Fibroblast of pulmonary artery (primary cell): Measurements from ENCODE around the gene TSEN54.

Source experiments
- DNase-seq: peaks from one replicate; pipeline ENCODE4 v3.0.0-alpha.2; 2010; ENCODE audit warnings: low read depth
- H3K4me3 ChIP-seq: replicated peaks from 2 replicates; pipeline ENCODE4 v1.5.1; 2011; ENCODE audit warnings: low read depth, mild to moderate bottlenecking, control low read depth, low read length, moderate library complexity
- TF ChIP-seq, protein P1 (sequence below): IDR thresholded peaks from 2 replicates; pipeline ENCODE4 v1.5.1; 2011; ENCODE audit warnings: mild to moderate bottlenecking, control low read depth, low read length, inconsistent platforms; ENCODE audit errors: missing control alignments

TSEN54 gene

DNA sequence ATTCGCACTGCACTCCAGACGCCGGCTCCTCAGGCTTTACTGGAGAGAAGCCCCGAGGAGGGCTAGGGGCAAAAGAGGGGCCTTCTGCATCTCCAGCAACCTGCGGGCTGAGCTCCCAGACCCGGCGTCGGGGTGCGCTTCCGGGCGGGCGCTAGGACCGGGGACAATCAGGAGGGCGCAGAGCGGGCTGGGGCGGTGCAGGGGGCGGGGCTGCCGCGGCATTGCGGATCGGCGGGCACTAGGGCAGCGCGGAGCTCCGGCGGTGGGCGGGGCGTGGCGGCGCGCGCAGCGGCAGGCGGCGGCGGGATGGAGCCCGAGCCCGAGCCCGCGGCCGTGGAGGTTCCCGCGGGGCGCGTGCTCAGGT, at the start of gene TSEN54:
TSEN54 (plus strand) TSS at position 274 of the 364 bp plus-strand sequence; CDS start at position 307, 33 bp downstream.
- TF ChIP-seq, protein P1, sequence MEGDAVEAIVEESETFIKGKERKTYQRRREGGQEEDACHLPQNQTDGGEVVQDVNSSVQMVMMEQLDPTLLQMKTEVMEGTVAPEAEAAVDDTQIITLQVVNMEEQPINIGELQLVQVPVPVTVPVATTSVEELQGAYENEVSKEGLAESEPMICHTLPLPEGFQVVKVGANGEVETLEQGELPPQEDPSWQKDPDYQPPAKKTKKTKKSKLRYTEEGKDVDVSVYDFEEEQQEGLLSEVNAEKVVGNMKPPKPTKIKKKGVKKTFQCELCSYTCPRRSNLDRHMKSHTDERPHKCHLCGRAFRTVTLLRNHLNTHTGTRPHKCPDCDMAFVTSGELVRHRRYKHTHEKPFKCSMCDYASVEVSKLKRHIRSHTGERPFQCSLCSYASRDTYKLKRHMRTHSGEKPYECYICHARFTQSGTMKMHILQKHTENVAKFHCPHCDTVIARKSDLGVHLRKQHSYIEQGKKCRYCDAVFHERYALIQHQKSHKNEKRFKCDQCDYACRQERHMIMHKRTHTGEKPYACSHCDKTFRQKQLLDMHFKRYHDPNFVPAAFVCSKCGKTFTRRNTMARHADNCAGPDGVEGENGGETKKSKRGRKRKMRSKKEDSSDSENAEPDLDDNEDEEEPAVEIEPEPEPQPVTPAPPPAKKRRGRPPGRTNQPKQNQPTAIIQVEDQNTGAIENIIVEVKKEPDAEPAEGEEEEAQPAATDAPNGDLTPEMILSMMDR, result no peak
- peak; percentile 89 for DNase-seq
- peak within 1 kb of the TSS; percentile 72 for H3K4me3 ChIP-seq

DNA sequence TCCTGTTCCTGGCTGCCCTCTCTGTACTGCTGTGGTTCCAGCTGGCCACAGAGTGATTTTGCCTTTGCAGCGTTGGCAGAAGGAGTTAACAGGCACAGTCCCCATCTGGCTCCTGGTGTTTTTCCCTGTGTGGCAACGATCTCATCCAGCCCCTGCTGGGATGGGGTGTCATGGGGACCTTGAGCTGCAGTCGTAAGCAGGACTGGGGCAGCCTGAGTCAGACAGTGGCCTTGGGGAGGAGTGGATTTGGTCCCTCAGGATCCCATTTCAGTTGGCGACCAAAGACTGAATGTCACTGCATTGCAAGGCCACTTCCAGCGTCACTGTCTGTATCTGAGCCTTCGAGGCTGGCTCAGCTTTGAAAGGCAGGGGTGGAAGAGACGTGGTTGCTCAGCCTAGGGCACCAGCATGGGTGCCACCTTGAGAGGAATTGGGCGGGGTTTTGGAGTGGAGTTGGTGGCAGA, 48.0 kb upstream of the TSEN54 start:
- H3K4me3 ChIP-seq, result no peak overlapping the region
- TF ChIP-seq, protein P1, result no peak
- no peak for DNase-seq

DNA sequence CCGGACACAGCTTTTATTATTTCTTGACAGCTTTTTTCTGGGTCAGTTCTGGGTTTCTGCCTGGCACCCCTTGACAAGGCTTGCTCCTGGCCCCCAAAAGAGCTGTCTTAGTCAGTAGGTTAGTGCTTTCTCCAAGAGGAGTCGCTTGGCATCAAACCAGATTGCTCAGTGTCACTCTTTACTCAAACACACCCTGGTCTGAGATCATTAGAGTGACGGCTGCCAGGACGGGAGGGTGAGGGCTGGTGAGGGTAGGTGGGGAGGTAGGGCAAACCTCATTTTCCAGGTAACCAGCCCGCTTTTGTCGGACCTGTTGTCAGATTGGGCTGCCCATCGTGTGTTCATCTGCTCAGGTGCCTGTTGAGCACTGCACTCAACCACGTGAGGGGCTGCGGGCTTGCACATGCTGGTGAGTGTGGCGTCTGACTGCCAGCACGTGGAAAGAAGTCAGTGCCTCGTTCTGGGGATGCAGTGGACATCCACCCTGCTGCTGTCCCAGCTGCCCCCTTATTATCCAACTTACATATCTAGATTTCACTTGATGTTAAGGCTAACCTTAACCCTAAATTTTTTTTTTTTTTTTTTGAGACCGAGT, 47.5 kb upstream of the TSEN54 start:
- TF ChIP-seq, protein P1, result no peak

DNA sequence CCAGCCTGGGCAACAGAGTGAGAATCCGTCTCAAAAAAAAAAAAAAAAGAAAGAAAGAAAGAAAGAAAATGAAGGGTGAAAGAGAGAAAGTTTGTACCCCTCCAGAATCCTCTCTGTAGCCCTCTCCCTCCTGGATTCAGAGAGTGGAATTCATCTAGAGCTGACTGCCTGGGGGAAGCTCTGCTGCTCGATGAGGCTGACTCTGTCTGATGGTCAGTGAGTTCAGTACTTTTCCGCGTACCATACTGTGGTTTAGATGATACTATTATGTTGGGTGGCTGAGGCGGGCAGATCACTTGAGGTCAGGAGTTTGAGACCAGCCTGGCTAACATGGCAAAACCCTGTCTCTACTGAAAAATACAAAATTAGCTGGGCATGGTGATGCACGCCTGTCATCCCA, 45.1 kb upstream of the TSEN54 start:
- TF ChIP-seq, protein P1, result no peak

More for the DNA sequence above, 47.5 kb upstream of the TSEN54 start:
- H3K4me3 ChIP-seq, result no peak overlapping the region
- no peak for DNase-seq

DNA sequence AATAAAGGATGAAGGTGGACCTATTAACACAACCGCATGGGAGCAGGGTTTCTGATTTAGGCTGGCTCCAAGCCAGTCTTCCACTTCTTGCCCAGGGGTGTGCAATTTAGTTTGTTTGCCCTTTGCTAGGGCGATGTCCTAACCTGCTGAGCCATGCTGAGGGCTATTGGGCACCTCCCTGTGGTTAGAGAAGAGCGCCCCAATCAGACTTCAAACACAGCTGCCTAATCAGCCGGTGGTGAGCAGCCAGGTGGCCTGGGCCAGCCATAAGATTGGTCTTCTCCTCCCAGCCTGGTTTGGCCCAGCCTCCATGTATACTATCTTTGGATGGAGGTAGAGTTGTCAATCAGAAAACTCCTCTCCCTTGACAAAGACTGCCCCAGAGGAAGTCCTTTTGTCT, 44.2 kb upstream of the TSEN54 start:
- no peak for DNase-seq
- TF ChIP-seq, protein P1, result no peak
- no peak overlapping the region for H3K4me3 ChIP-seq

More for the DNA sequence above, 45.1 kb upstream of the TSEN54 start:
- DNase-seq, result no peak
- no peak overlapping the region for H3K4me3 ChIP-seq

DNA sequence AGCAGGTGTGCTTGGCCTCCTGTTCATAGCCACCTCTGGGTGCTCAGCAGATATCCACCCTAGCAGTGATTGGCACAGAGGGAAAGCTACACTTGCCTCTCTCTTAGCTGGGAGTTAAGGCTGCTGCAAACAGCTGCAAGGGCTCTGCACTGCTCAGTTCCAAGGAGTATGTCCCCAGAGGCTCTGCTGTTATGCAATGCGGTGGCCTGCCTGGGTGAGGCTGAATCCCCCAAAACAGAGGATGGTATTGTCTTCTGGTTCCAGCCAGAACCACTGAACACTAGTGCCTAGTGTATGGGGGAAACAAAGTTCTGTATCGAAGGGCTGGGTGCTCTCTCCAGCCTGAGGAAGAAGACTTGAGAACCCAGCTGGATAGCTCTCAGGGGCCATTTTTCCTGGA, 43.1 kb upstream of the TSEN54 start:
- no peak overlapping the region for H3K4me3 ChIP-seq
- TF ChIP-seq, protein P1, result no peak
- DNase-seq, result peak; percentile 7

DNA sequence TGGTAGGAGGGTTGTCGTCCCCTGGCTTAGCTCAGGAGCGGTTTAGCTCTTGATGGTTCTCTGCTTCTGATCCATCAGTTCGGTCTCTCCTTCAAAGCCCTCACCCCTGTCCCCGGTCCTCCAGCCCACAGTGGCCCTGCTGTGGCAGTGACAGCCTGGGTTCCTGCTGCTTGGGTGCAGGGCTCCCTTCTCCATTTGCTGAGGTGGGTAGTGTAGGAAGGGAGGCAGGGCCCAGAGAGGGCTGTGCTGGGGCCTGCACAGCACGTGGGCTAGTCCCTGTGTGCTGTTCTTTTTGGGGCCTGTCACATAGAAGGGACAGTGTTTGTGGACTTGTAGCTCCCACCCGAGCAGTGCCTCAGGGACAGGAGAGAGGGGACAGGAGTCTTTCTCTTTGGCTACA, 41.6 kb upstream of the TSEN54 start:
- TF ChIP-seq, protein P1, result no peak
- no peak for DNase-seq
- no peak overlapping the region for H3K4me3 ChIP-seq
